Astrocyte (in vitro differentiated cells and primary cell): ENCODE data around the gene PFDN1. TPM values are rescaled to one million over a fixed set of nuclear protein-coding genes. Genes with fewer than 3 reads are reported as not detected.

Source experiments
- DNase-seq: peaks from one replicate; pipeline ENCODE4 v3.0.0-alpha.2; 2010; ENCODE audit warnings: low read depth
- FAIRE-seq: peaks from 2 replicates; lab custom pipeline; 2011; peaks lifted over from hg19 to GRCh38; lab: Jason Lieb, UNC
- H2AFZ ChIP-seq: 2 replicates; pipeline ENCODE4 v1.6.0; 2012; ENCODE audit warnings: low read depth, low read length, inconsistent platforms
- H3K27ac ChIP-seq: 2 replicates; pipeline ENCODE4 v1.5.1; 2011; ENCODE audit warnings: low read depth, low read length, inconsistent platforms
- H3K27me3 ChIP-seq: 2 replicates; pipeline ENCODE4 v1.6.0; 2011; ENCODE audit warnings: low read length, inconsistent platforms; ENCODE audit not compliant: insufficient read depth
- H3K36me3 ChIP-seq: 2 replicates; pipeline ENCODE4 v1.5.1; 2011; ENCODE audit warnings: low read length, inconsistent platforms; ENCODE audit not compliant: insufficient read depth
- H3K4me1 ChIP-seq: 2 replicates; pipeline ENCODE4 v1.5.1; 2011; ENCODE audit warnings: low read length, inconsistent platforms; ENCODE audit not compliant: insufficient read depth
- H3K4me2 ChIP-seq: 2 replicates; pipeline ENCODE4 v1.6.0; 2012; ENCODE audit warnings: low read length, inconsistent platforms
- H3K4me3 ChIP-seq: 2 replicates; pipeline ENCODE4 v1.5.1; 2011; ENCODE audit warnings: low read depth, mild to moderate bottlenecking, low read length, inconsistent platforms; ENCODE audit not compliant: insufficient read depth
- H3K79me2 ChIP-seq: 2 replicates; pipeline ENCODE4 v1.6.0; 2012; ENCODE audit warnings: mild to moderate bottlenecking, low read length, inconsistent platforms; ENCODE audit not compliant: insufficient read depth
- H3K9ac ChIP-seq: 2 replicates; pipeline ENCODE4 v1.6.0; 2012; ENCODE audit warnings: mild to moderate bottlenecking, low read length, inconsistent platforms
- H3K9me3 ChIP-seq: 2 replicates; pipeline ENCODE4 v1.5.1; 2012; ENCODE audit warnings: low read depth, mild to moderate bottlenecking, low read length, inconsistent platforms; ENCODE audit not compliant: insufficient read depth
- H4K20me1 ChIP-seq: 2 replicates; pipeline ENCODE4 v1.6.0; 2012; ENCODE audit warnings: low read length, inconsistent platforms; ENCODE audit not compliant: insufficient read depth
- H3K27ac Mint-ChIP-seq: one replicate; pipeline ENCODE4 v1.8.0; 2021; ENCODE audit warnings: mild to moderate bottlenecking, mixed read lengths; ENCODE audit not compliant: unreplicated experiment
- H3K27me3 Mint-ChIP-seq: one replicate; pipeline ENCODE4 v1.8.0; 2021; ENCODE audit warnings: low read depth, mixed read lengths; ENCODE audit not compliant: unreplicated experiment
- H3K36me3 Mint-ChIP-seq: one replicate; pipeline ENCODE4 v1.8.0; 2021; ENCODE audit warnings: low read depth, mixed read lengths; ENCODE audit not compliant: unreplicated experiment
- H3K4me1 Mint-ChIP-seq: one replicate; pipeline ENCODE4 v1.8.0; 2021; ENCODE audit warnings: low read depth, mixed read lengths; ENCODE audit not compliant: unreplicated experiment
- H3K4me3 Mint-ChIP-seq: one replicate; pipeline ENCODE4 v1.8.0; 2021; ENCODE audit warnings: mild to moderate bottlenecking, moderate library complexity, mixed read lengths; ENCODE audit not compliant: unreplicated experiment
- H3K9me3 Mint-ChIP-seq: one replicate; pipeline ENCODE4 v1.8.0; 2021; ENCODE audit warnings: mild to moderate bottlenecking, mixed read lengths; ENCODE audit not compliant: unreplicated experiment
- EZH2 ChIP-seq: IDR thresholded peaks from 2 replicates; pipeline ENCODE4 v1.6.1; 2012; ENCODE audit warnings: mild to moderate bottlenecking, low read length, inconsistent platforms; ENCODE audit not compliant: insufficient read depth
- total RNA-seq: library from RNA; stranded (reverse); gene quantifications from 2 replicates; pipeline ENCODE4 v1.2.1, GENCODE V29; 2021
- TF ChIP-seq, protein P1 (sequence below): IDR thresholded peaks from 2 replicates; pipeline ENCODE4 v1.5.1; 2011; ENCODE audit warnings: low read depth, mild to moderate bottlenecking, inconsistent platforms, low read length, moderate library complexity; ENCODE audit not compliant: insufficient read depth

PFDN1 gene
- total RNA-seq, 1 donor from 2014 or later: 202 TPM

DNA sequence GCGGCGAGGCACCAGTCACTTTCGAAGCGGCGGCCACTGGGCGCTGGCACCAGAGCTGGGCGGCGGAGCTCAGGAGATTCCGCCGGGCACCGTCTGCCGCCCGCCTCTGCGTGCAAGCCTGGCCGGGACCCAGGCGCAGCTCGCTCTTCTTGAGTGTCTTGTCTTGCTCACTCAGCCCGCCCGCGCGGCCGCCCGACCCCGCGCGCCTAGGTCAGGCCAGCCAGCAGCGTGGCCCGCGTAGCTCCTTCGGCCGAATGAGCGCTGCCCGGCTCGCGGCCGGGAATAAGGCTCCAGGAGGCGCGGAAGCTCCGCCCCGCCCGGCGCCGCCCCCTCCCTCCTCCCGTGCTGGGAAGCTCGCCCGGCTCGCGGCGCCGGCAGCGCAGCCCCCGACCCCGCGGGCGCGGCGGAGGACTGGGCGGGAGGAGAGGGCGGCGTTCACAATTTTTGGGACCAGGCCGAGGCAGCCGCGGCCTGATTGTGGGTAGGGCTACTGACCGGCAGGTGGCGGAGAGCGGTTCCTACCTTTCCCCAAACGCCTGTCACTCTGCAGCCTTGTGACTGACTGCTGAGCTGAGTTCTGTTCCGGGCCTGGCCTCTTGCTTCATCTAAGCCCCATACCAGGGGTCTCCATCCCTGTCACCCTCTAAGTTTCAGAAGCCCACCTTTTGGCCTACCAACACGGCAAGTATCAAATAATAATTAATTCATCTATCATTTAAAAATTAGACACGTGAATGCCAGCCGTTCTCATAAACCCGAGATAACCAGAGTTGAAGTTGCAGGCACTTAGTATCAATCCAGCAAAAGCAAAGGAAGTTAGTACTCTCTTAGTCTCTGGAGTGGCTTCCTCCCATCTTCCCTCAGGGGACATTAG is 43.7 kb upstream of the PFDN1 start, which contains the start of gene HBEGF:
HBEGF (minus strand) TSS at position 256 of the 874 bp plus-strand sequence. CDS start 275 bp downstream, outside the sequence.
- Histone ChIP-seq H2AFZ (peak within 1 kb of the TSS; percentile 58), H3K36me3 (peaks cover 12% of the 10 kb centered on the region), H3K27me3 (no peaks in the 10 kb centered on the region), H3K27ac (peak within 1 kb of the TSS; percentile 73), H3K4me1 (peaks cover 34% of the 10 kb centered on the region), H3K9ac (peak within 1 kb of the TSS; percentile 96), H3K9me3 (no peaks in the 10 kb centered on the region), H4K20me1 (peaks cover 40% of the 10 kb centered on the region), H3K4me3 (peak within 1 kb of the TSS; percentile 89), H3K4me2 (peak within 1 kb of the TSS; percentile 98), H3K79me2 (peaks cover 47% of the 10 kb centered on the region)
- no peak for FAIRE-seq
- TF ChIP-seq EZH2: no peak
- TF ChIP-seq, protein P1, sequence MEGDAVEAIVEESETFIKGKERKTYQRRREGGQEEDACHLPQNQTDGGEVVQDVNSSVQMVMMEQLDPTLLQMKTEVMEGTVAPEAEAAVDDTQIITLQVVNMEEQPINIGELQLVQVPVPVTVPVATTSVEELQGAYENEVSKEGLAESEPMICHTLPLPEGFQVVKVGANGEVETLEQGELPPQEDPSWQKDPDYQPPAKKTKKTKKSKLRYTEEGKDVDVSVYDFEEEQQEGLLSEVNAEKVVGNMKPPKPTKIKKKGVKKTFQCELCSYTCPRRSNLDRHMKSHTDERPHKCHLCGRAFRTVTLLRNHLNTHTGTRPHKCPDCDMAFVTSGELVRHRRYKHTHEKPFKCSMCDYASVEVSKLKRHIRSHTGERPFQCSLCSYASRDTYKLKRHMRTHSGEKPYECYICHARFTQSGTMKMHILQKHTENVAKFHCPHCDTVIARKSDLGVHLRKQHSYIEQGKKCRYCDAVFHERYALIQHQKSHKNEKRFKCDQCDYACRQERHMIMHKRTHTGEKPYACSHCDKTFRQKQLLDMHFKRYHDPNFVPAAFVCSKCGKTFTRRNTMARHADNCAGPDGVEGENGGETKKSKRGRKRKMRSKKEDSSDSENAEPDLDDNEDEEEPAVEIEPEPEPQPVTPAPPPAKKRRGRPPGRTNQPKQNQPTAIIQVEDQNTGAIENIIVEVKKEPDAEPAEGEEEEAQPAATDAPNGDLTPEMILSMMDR: peak; percentile 27
- no peaks in the 10 kb centered on the region for H3K27me3 Mint-ChIP-seq
- H3K9me3 Mint-ChIP-seq: no peaks in the 10 kb centered on the region
- peaks cover 26% of the 10 kb centered on the region for H3K4me1 Mint-ChIP-seq
- H3K4me3 Mint-ChIP-seq: peak within 1 kb of the TSS; percentile 97
- peak within 1 kb of the TSS; percentile 59 for H3K27ac Mint-ChIP-seq
- DNase-seq: peak; percentile 42
- H3K36me3 Mint-ChIP-seq: peaks cover 26% of the 10 kb centered on the region

DNA sequence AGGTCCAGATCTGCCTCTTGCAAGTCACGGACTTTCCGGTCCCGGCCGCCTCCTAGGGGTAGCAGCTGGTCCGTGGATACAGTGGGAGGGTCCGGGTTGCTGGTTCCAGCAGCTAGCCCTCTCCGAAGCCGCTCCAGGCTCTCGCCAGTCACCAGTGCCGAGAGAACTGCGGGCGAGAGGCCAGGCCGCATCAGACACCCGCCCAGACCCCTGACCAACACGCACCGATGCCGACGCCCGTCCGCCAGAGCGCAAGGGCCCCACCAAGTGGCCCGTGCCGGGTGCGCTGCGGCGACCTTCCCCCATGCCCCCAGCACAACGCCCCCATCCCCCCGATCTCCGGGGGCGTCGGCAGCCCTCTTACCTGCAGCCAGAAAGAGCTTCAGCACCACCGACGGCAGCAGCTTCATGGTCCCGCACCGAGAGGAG is 43.0 kb upstream of the PFDN1 start:
- Histone ChIP-seq H3K9ac (peak overlapping the region; percentile 96), H2AFZ (peak overlapping the region; percentile 36), H3K4me1 (peaks cover 39% of the 10 kb centered on the region), H3K4me2 (peak overlapping the region; percentile 98), H3K9me3 (no peaks in the 10 kb centered on the region), H4K20me1 (peaks cover 47% of the 10 kb centered on the region), H3K79me2 (peaks cover 54% of the 10 kb centered on the region), H3K4me3 (peak overlapping the region; percentile 89), H3K27ac (peak overlapping the region; percentile 73), H3K36me3 (peaks cover 19% of the 10 kb centered on the region), H3K27me3 (no peaks in the 10 kb centered on the region)
- TF ChIP-seq, protein P1: no peak
- TF ChIP-seq EZH2: no peak
- H3K4me1 Mint-ChIP-seq: peaks cover 28% of the 10 kb centered on the region
- no peaks in the 10 kb centered on the region for H3K27me3 Mint-ChIP-seq
- H3K4me3 Mint-ChIP-seq: peak overlapping the region; percentile 97
- FAIRE-seq: no peak
- DNase-seq: peak; percentile 56
- H3K27ac Mint-ChIP-seq: peak overlapping the region; percentile 59
- H3K36me3 Mint-ChIP-seq: peaks cover 26% of the 10 kb centered on the region
- no peaks in the 10 kb centered on the region for H3K9me3 Mint-ChIP-seq
